Mesenchymal stem cell (in vitro differentiated cells and primary cell): Measurements from ENCODE around the gene PDGFRB.

ENCODE experiments used
- DNase-seq: peaks from one replicate; pipeline ENCODE4 v3.0.0-alpha.2; 2013
- H2AFZ ChIP-seq: one replicate; pipeline ENCODE4 v1.6.1; 2013; ENCODE audit warnings: low read depth, mild to moderate bottlenecking, control low read depth, inconsistent platforms, low read length, moderate library complexity
- H2AK5ac ChIP-seq: 2 replicates; pipeline ENCODE4 v1.6.1; 2013; ENCODE audit warnings: low read length, moderate library complexity, mild to moderate bottlenecking, inconsistent platforms; ENCODE audit not compliant: severe bottlenecking
- H2BK120ac ChIP-seq: one replicate; pipeline ENCODE4 v1.6.1; 2013; ENCODE audit warnings: low read depth, mild to moderate bottlenecking, inconsistent platforms, low read length, moderate library complexity
- H2BK12ac ChIP-seq, 2 experiments: one replicate each; pipeline ENCODE4 v1.6.1; 2013; ENCODE audit warnings: inconsistent platforms in 2 of 2, low read length in 2 of 2, mild to moderate bottlenecking in 2 of 2, moderate library complexity in 2 of 2, control low read depth in 1 of 2
- H2BK15ac ChIP-seq: one replicate; pipeline ENCODE4 v1.6.1; 2013; ENCODE audit warnings: mild to moderate bottlenecking, low read depth, inconsistent platforms; ENCODE audit not compliant: poor library complexity, severe bottlenecking
- H2BK5ac ChIP-seq: 2 replicates; pipeline ENCODE4 v1.6.1; 2013; ENCODE audit warnings: low read depth, mild to moderate bottlenecking, low read length, control low read depth, inconsistent platforms; ENCODE audit not compliant: poor library complexity, severe bottlenecking
- H3K14ac ChIP-seq, 2 experiments: one replicate each; pipeline ENCODE4 v1.6.1; 2013; ENCODE audit warnings: inconsistent platforms in 2 of 2, low read length in 2 of 2, control low read depth in 1 of 2, mild to moderate bottlenecking in 1 of 2, moderate library complexity in 1 of 2
- H3K18ac ChIP-seq, 2 experiments: one replicate each; pipeline ENCODE4 v1.6.1; 2013; ENCODE audit warnings: inconsistent platforms in 2 of 2, low read length in 2 of 2, control low read depth in 1 of 2, low read depth in 1 of 2, mild to moderate bottlenecking in 1 of 2
- H3K23ac ChIP-seq, 2 experiments: one replicate each; pipeline ENCODE4 v1.6.1; 2013; ENCODE audit warnings: inconsistent platforms in 2 of 2, low read length in 2 of 2, mild to moderate bottlenecking in 2 of 2, moderate library complexity in 2 of 2, control low read depth in 1 of 2
- H3K27ac ChIP-seq: 2 replicates; pipeline ENCODE4 v1.5.1; 2013; ENCODE audit warnings: mild to moderate bottlenecking, moderate library complexity, low read length, control low read depth, inconsistent platforms; ENCODE audit not compliant: poor library complexity, severe bottlenecking
- H3K27me3 ChIP-seq, 2 experiments: 2 replicates each; pipeline versions ENCODE4 v1.6.1 to v1.7.0; 2013; ENCODE audit warnings: low read length in 2 of 2, mild to moderate bottlenecking in 2 of 2, moderate library complexity in 2 of 2, control low read depth in 1 of 2, inconsistent platforms in 1 of 2; ENCODE audit not compliant: control insufficient read depth in 1 of 2, insufficient read depth in 1 of 2
- H3K36me3 ChIP-seq, 2 experiments: 2 replicates each; pipeline versions ENCODE4 v1.6.1 to v1.7.0; 2013; ENCODE audit warnings: low read length in 2 of 2, control low read depth in 1 of 2, inconsistent platforms in 1 of 2, low read depth in 1 of 2, mild to moderate bottlenecking in 1 of 2; ENCODE audit not compliant: insufficient read depth in 2 of 2, control insufficient read depth in 1 of 2
- H3K4ac ChIP-seq, 2 experiments: one replicate each; pipeline ENCODE4 v1.6.1; 2013; ENCODE audit warnings: inconsistent platforms in 2 of 2, low read length in 2 of 2, mild to moderate bottlenecking in 2 of 2, moderate library complexity in 2 of 2, control low read depth in 1 of 2, low read depth in 1 of 2
- H3K4me1 ChIP-seq: 2 replicates; pipeline ENCODE4 v1.6.1; 2013; ENCODE audit warnings: low read depth, low read length, control low read depth; ENCODE audit not compliant: control insufficient read depth, insufficient read depth
- H3K4me2 ChIP-seq: 2 replicates; pipeline ENCODE4 v1.6.1; 2013; ENCODE audit warnings: low read length, mild to moderate bottlenecking, inconsistent platforms; ENCODE audit not compliant: poor library complexity, severe bottlenecking
- H3K4me3 ChIP-seq, 2 experiments: 2 replicates each; pipeline versions ENCODE4 v1.5.1 to v1.7.0; 2013; ENCODE audit warnings: low read length in 2 of 2, mild to moderate bottlenecking in 2 of 2, control low read depth in 1 of 2, low read depth in 1 of 2; ENCODE audit not compliant: insufficient read depth in 1 of 2
- H3K79me1 ChIP-seq: replicated peaks from 2 replicates; pipeline ENCODE4 v1.6.1; 2013; ENCODE audit warnings: mild to moderate bottlenecking, control low read depth, low read length, inconsistent platforms; ENCODE audit not compliant: poor library complexity, severe bottlenecking
- H3K9ac ChIP-seq: 2 replicates; pipeline ENCODE4 v1.7.0; 2013; ENCODE audit warnings: mild to moderate bottlenecking, low read length, moderate library complexity
- H3K9me3 ChIP-seq: 2 replicates; pipeline ENCODE4 v1.7.0; 2013; ENCODE audit warnings: mild to moderate bottlenecking, low read length; ENCODE audit not compliant: control insufficient read depth
- H4K8ac ChIP-seq: one replicate; pipeline ENCODE4 v1.6.1; 2013; ENCODE audit warnings: inconsistent platforms, mild to moderate bottlenecking, low read length, moderate library complexity
- H4K91ac ChIP-seq: one replicate; pipeline ENCODE4 v1.6.1; 2013; ENCODE audit warnings: mild to moderate bottlenecking, low read length, inconsistent platforms
- WGBS: methylation state at CpG from one replicate; pipeline ENCODE4 v1.1.7; 2013; ENCODE audit warnings: mixed read lengths; 5-methylcytosine and 5-hydroxymethylcytosine counted together

The PDGFRB gene

DNA sequence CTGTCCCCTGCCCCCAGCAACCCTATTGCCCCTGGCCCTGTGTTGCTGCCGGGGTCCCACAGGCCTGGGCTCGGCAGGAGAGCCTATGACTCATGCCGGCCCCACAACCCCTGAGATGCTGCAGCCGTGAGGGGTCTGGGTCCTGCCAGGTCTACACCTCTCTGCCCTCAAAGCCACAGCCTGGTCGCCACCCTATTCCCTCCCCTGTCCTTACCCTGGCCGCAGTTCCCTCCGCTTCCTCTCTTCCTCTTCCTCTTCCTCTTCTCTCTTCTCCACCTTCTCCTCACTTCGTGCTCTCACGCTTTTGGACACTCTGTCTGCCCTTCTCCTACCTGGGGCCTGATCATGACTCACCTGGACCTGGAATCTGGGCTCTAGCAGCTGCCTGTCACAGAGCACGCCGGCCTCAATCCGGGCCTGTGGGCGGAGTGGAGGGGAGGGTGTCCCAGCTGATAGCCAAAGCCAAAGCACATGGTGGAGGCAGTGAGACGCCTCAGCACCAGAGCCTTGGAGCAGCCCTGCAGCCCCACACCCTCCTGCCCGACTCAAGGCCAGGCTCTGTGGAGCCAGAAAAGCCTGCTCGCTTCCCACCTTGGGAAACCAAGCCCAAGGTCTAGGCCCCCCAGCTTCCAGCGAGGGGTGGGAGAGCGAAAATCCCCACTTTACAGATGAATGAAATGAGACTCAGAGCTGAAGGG, 42.4 kb downstream of the PDGFRB start:
- no peak overlapping the region for H3K4me2 ChIP-seq
- no peaks in the 10 kb centered on the region for H3K9me3 ChIP-seq
- no peak overlapping the region for H3K4me3 ChIP-seq
- H2AK5ac ChIP-seq, result no peak overlapping the region
- H3K4ac ChIP-seq, result peak overlapping the region in 1 of 2 experiments; percentile 21
- no peak overlapping the region for H4K8ac ChIP-seq
- DNase-seq, result no peak
- H4K91ac ChIP-seq, result peak overlapping the region; percentile 6
- H3K79me1 ChIP-seq, result no peaks in the 10 kb centered on the region
- H3K18ac ChIP-seq, result no peak overlapping the region
- no peak overlapping the region for H3K23ac ChIP-seq
- H3K9ac ChIP-seq, result peak overlapping the region; percentile 78
- H2AFZ ChIP-seq, result no peak overlapping the region
- no peak overlapping the region for H3K14ac ChIP-seq
- no peaks in the 10 kb centered on the region for H3K27me3 ChIP-seq
- H2BK12ac ChIP-seq, result peak overlapping the region in 1 of 2 experiments; percentile 37
- H2BK5ac ChIP-seq, result no peak overlapping the region
- H3K4me1 ChIP-seq, result peaks cover 20% of the 10 kb centered on the region
- peaks cover 41 to 57% of the 10 kb centered on the region in 2 experiments for H3K36me3 ChIP-seq
- H2BK120ac ChIP-seq, result no peak overlapping the region
- no peak overlapping the region for H2BK15ac ChIP-seq
- H3K27ac ChIP-seq, result peak overlapping the region; percentile 36
- 70% methylated on average over 18 of the region's 18 CpGs for WGBS

GRCh38 chr5:150112201-150113046, 43.2 kb downstream of the PDGFRB start:
- Histone ChIP-seq H3K4me1 (peaks cover 20% of the 10 kb centered on the region), H4K91ac (peak overlapping the region; percentile 6), H3K79me1 (no peaks in the 10 kb centered on the region), H4K8ac (no peak overlapping the region), H3K18ac (no peak overlapping the region), H2BK5ac (no peak overlapping the region), H3K36me3 (peaks cover 34 to 49% of the 10 kb centered on the region in 2 experiments), H3K23ac (no peak overlapping the region), H3K4ac (no peak overlapping the region), H2BK15ac (no peak overlapping the region), H2BK12ac (peak overlapping the region in 1 of 2 experiments; percentile 37), H3K9me3 (no peaks in the 10 kb centered on the region), H3K9ac (peak overlapping the region; percentile 78), H2AK5ac (peak overlapping the region; percentile 7), H2BK120ac (no peak overlapping the region), H3K4me3 (no peak overlapping the region), H3K14ac (no peak overlapping the region), H3K4me2 (no peak overlapping the region), H3K27ac (peak overlapping the region; percentile 36), H2AFZ (no peak overlapping the region), H3K27me3 (no peaks in the 10 kb centered on the region)
- DNase-seq, result peak; percentile 89
- 58% methylated on average over 6 of the region's 6 CpGs for WGBS

DNA sequence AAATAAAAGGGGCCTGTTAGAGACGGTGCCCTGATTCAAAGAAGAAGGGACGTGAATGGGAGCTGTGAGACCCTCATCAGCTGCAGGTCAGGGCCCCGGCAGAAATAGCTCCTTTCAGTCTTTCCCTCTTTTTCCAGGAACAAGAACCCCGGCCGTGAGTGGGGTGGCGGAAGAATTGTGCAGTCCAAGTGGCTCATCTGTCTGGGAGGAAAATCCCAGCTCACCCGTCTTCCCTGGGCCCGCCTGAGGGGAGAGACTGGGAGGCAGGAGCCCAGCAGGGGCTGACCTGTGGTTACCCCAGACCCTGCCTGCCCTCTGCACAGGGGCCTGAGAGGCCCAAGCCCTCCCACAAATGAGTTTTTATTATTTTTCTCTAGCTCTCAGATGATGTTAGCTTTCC, 44.5 kb downstream of the PDGFRB start:
- Histone ChIP-seq H2BK5ac (no peak overlapping the region), H4K91ac (no peak overlapping the region), H3K79me1 (no peaks in the 10 kb centered on the region), H3K4me3 (no peak overlapping the region), H3K4me1 (peaks cover 23% of the 10 kb centered on the region), H3K14ac (no peak overlapping the region), H2BK12ac (no peak overlapping the region), H4K8ac (no peak overlapping the region), H3K18ac (no peak overlapping the region), H3K27ac (no peak overlapping the region), H3K9ac (peak overlapping the region; percentile 78), H3K23ac (no peak overlapping the region), H2BK120ac (no peak overlapping the region), H3K36me3 (peaks cover 24 to 38% of the 10 kb centered on the region in 2 experiments), H3K4ac (no peak overlapping the region), H2BK15ac (no peak overlapping the region), H3K4me2 (no peak overlapping the region), H2AFZ (no peak overlapping the region), H3K9me3 (no peaks in the 10 kb centered on the region), H3K27me3 (no peaks in the 10 kb centered on the region), H2AK5ac (no peak overlapping the region)
- 88% methylated on average over 8 of the region's 8 CpGs for WGBS
- DNase-seq, result no peak

- no peak overlapping the region for H2AK5ac ChIP-seq
- H3K4me2 ChIP-seq, result no peak overlapping the region
- peaks cover 25% of the 10 kb centered on the region for H3K4me1 ChIP-seq
- no peak overlapping the region for H2BK5ac ChIP-seq
- 73% methylated on average over 4 of the region's 4 CpGs for WGBS
- H4K91ac ChIP-seq, result no peak overlapping the region
- H3K4me3 ChIP-seq, result no peak overlapping the region
- no peak overlapping the region for H3K18ac ChIP-seq
- H2AFZ ChIP-seq, result no peak overlapping the region
- H3K4ac ChIP-seq, result no peak overlapping the region
- no peaks in the 10 kb centered on the region for H3K79me1 ChIP-seq
- no peak for DNase-seq
- no peak overlapping the region for H4K8ac ChIP-seq
- H3K14ac ChIP-seq, result no peak overlapping the region
- no peak overlapping the region for H2BK15ac ChIP-seq
- no peak overlapping the region for H3K9ac ChIP-seq
- H3K9me3 ChIP-seq, result no peaks in the 10 kb centered on the region
- H3K23ac ChIP-seq, result no peak overlapping the region
- H3K27me3 ChIP-seq, result no peaks in the 10 kb centered on the region
- H2BK12ac ChIP-seq, result no peak overlapping the region
- H3K36me3 ChIP-seq, result peaks cover 12 to 26% of the 10 kb centered on the region in 2 experiments
- no peak overlapping the region for H2BK120ac ChIP-seq
- H3K27ac ChIP-seq, result no peak overlapping the region
Observed at GRCh38 chr5:150109921-150110320, 45.7 kb downstream of the PDGFRB start.
